ENCODE data around the gene APRT.

DNA sequence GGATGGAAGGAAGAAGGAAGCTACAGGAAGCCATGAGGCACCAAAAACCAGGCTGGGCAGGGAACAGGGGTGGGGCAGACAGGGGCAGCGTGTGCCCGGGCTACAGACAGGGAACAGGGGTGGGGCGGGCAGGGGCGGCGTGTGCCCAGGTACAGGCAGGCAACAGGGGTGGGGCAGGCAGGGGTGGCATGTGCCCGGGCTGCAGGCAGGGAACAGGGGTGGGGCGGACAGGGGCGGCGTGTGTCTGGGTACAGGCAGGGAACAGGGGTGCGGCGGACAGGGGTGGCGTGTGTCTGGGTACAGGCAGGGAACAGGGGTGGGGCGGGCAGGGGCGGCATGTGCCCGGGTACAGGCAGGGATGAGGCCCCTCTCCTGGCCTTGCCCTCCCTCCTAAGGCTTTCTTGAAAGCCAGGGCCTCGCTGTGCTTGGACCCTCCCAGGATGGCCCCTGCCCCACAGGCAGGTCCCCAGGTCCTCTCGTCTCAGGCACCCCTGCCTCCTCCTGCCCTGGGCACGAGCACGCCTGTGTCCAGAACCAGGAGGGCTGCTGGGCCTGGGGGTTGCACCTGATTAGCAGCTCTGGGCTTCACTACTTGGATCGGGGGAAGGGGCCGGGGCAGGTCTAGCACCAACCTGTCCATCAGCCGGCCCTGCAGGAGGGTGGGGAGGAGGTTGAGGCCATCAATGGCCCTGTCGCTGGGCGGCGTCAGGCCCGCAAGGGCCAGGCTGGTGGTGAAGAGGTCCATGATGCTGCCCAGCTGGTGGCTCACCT lies 14.5 kb upstream of the APRT start:
- TF ChIP-seq, protein P1, sequence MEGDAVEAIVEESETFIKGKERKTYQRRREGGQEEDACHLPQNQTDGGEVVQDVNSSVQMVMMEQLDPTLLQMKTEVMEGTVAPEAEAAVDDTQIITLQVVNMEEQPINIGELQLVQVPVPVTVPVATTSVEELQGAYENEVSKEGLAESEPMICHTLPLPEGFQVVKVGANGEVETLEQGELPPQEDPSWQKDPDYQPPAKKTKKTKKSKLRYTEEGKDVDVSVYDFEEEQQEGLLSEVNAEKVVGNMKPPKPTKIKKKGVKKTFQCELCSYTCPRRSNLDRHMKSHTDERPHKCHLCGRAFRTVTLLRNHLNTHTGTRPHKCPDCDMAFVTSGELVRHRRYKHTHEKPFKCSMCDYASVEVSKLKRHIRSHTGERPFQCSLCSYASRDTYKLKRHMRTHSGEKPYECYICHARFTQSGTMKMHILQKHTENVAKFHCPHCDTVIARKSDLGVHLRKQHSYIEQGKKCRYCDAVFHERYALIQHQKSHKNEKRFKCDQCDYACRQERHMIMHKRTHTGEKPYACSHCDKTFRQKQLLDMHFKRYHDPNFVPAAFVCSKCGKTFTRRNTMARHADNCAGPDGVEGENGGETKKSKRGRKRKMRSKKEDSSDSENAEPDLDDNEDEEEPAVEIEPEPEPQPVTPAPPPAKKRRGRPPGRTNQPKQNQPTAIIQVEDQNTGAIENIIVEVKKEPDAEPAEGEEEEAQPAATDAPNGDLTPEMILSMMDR (conservative IDR thresholded peaks at IDR 0.05 in 1 of 2, IDR thresholded peaks at IDR 0.05 in 1 of 2; ENCODE audit: extremely low read depth in 1 of 2, insufficient read depth in 1 of 2, low read depth in 1 of 2, low read length in 2 of 2): no peak
- no peak for TF ChIP-seq EZH2 (IDR thresholded peaks at IDR 0.05; ENCODE audit: borderline replicate concordance, low read length)
